K562 (cell line): ENCODE results near the gene INS. TPM values are rescaled to one million over a fixed set of nuclear protein-coding genes. Genes with fewer than 3 reads are reported as not detected.

Source experiments
- ATAC-seq: fragments of 200-7000 bp; cut with Tn5 transposase; 3 replicates; pipeline ENCODE4 v1.9.1; 2020; ENCODE audit warnings: moderate library complexity
- BruUV-seq: library from RNA; stranded (reverse); fragments of 400-500 nt; replicated peaks from 2 replicates; lab custom pipeline; 2021; lab: Mats Ljungman, UMichigan
- CTCF ChIA-PET: fragments of 300-600 bp; formaldehyde crosslinking; extraction: SDS; loops from one replicate; lab custom pipeline; 2021; ENCODE audit warnings: low intra/inter-chr PET ratio; lab: Yijun Ruan, JAX
- POLR2A ChIA-PET: fragments of 300-600, 350-650 bp; sonication (Branson Sonifier 250); formaldehyde crosslinking; extraction: SDS; loops from one replicate; lab custom pipeline; 2021; ENCODE audit warnings: antibody characterized with exemption, inconsistent platforms; lab: Yijun Ruan, JAX
- DNase-seq, 4 experiments: peaks; one replicate each; pipeline versions ENCODE4 v3.0.0 to v3.0.0-alpha.2; 2011 to 2018; ENCODE audit warnings: low spot score in 3 of 4, mixed read lengths in 3 of 4; ENCODE audit errors: extremely low read depth in 1 of 4
- FAIRE-seq: peaks from 2 replicates; lab custom pipeline; 2011; peaks lifted over from hg19 to GRCh38; lab: Jason Lieb, UNC
- H2AFZ ChIP-seq: 2 replicates; pipeline ENCODE4 v1.6.0; 2011; ENCODE audit warnings: low read depth, low read length, control low read depth, inconsistent platforms
- H3K27ac ChIP-seq: fragments of 200-600 bp; 3 replicates; pipeline ENCODE4 v1.8.0; 2011; ENCODE audit warnings: low read depth, mild to moderate bottlenecking, control low read depth, inconsistent platforms, low read length, moderate library complexity, mixed read lengths; ENCODE audit errors: extremely low read depth
- H3K27me3 ChIP-seq, 2 experiments: fragments of 300-600 bp in 1 of 2; 2 replicates in 1 of 2; 3 replicates in 1 of 2; pipeline versions ENCODE4 v1.6.0 to v1.8.0; 2011; ENCODE audit warnings: inconsistent platforms in 2 of 2, low read length in 2 of 2, mild to moderate bottlenecking in 1 of 2, mixed read lengths in 1 of 2, moderate library complexity in 1 of 2; ENCODE audit not compliant: control insufficient read depth in 2 of 2, insufficient read depth in 2 of 2
- H3K36me3 ChIP-seq: fragments of 300-600 bp; 3 replicates; pipeline ENCODE4 v1.8.0; 2011; ENCODE audit warnings: mild to moderate bottlenecking, low read length, inconsistent platforms; ENCODE audit not compliant: control insufficient read depth, insufficient read depth
- H3K4me1 ChIP-seq, 2 experiments: fragments of 200-600 bp in 1 of 2; replicated peaks in 1 of 2; 2 replicates in 1 of 2; 3 replicates in 1 of 2; pipeline versions ENCODE4 v1.5.1 to v1.8.0; 2011; ENCODE audit warnings: inconsistent platforms in 2 of 2, low read length in 2 of 2, mild to moderate bottlenecking in 1 of 2, mixed read lengths in 1 of 2, moderate library complexity in 1 of 2; ENCODE audit not compliant: control insufficient read depth in 2 of 2, insufficient read depth in 2 of 2
- H3K4me2 ChIP-seq: 2 replicates; pipeline ENCODE4 v1.6.1; 2011; ENCODE audit warnings: low read length, control low read depth, inconsistent platforms, mixed read lengths; ENCODE audit not compliant: insufficient read depth
- H3K4me3 ChIP-seq: fragments of 200-600 bp; sonication (generic), shearing (Covaris generic); 2 replicates; pipeline ENCODE4 v1.5.1; 2016; ENCODE audit warnings: control low read depth, inconsistent platforms
- H3K79me2 ChIP-seq: fragments of 200-600 bp; 3 replicates; pipeline ENCODE4 v1.8.0; 2011; ENCODE audit warnings: low read length, inconsistent platforms; ENCODE audit not compliant: control insufficient read depth, insufficient read depth
- H3K9ac ChIP-seq, 2 experiments: 2 replicates each; pipeline versions ENCODE4 v1.6.0 to v1.6.1; 2011; ENCODE audit warnings: low read depth in 2 of 2, low read length in 2 of 2, control low read depth in 1 of 2, inconsistent platforms in 1 of 2, mild to moderate bottlenecking in 1 of 2, mixed read lengths in 1 of 2; ENCODE audit not compliant: insufficient read depth in 1 of 2
- H3K9me1 ChIP-seq: one replicate; pipeline ENCODE4 v1.6.0; 2011; ENCODE audit warnings: inconsistent platforms, mild to moderate bottlenecking, low read length, moderate library complexity; ENCODE audit not compliant: control insufficient read depth, insufficient read depth
- H3K9me3 ChIP-seq: replicated peaks from 2 replicates; pipeline ENCODE4 v1.5.1; 2011; ENCODE audit warnings: low read depth, low read length, inconsistent platforms; ENCODE audit not compliant: control insufficient read depth, insufficient read depth
- H4K20me1 ChIP-seq: replicated peaks from 2 replicates; pipeline ENCODE4 v1.6.1; 2011; ENCODE audit warnings: low read length, inconsistent platforms, mixed read lengths; ENCODE audit not compliant: control insufficient read depth, insufficient read depth
- BHLHE40 ChIP-seq: IDR thresholded peaks from 2 replicates; pipeline ENCODE4 v1.6.1; 2011; ENCODE audit warnings: low read length, improper control_type of control experiment
- SIX5 ChIP-seq, 2 experiments: IDR thresholded peaks; 2 replicates each; pipeline ENCODE4 v1.6.1; 2011; ENCODE audit warnings: low read length in 2 of 2, borderline replicate concordance in 1 of 2, low read depth in 1 of 2, mild to moderate bottlenecking in 1 of 2, moderate library complexity in 1 of 2; ENCODE audit not compliant: insufficient read depth in 1 of 2
- SRF ChIP-seq, 2 experiments: fragments of 250-450, 450-650 bp in 1 of 2; sonication (Bioruptor Pico) in 1 of 2; sonication (generic) in 1 of 2; formaldehyde crosslinking; IDR thresholded peaks; 2 replicates each; pipeline versions ENCODE4 v1.5.0 to v1.5.1; 2020 to 2022; ENCODE audit warnings: mild to moderate bottlenecking in 1 of 2, missing genetic modification reagents in 1 of 2
- ZBTB12 ChIP-seq: fragments of 250-450 bp; sonication (Bioruptor Pico); IDR thresholded peaks from 2 replicates; pipeline ENCODE4 v1.4.0; 2020
- ZKSCAN1 ChIP-seq: fragments of 150-350 bp; IDR thresholded peaks from 2 replicates; pipeline ENCODE4 v1.6.1; 2016; ENCODE audit warnings: low read depth, low read length
- ZNF512 ChIP-seq: IDR thresholded peaks from 2 replicates; pipeline ENCODE4 v1.6.1; 2016; ENCODE audit warnings: missing genetic modification characterization, missing compliant biosample characterization
- ZNF695 ChIP-seq: fragments of 450-650 bp; formaldehyde crosslinking; IDR thresholded peaks from 2 replicates; pipeline ENCODE4 v1.4.0; 2020; ENCODE audit warnings: mild to moderate bottlenecking, moderate library complexity
- WGBS: fragments of 100-300 bp; shearing (Covaris generic); methylation state at CpG from one replicate; pipeline ENCODE4 v1.1.6; 2016; ENCODE audit warnings: low coverage, mixed read lengths; ENCODE audit not compliant: insufficient coverage; ENCODE audit errors: missing lambda C conversion rate; 5-methylcytosine and 5-hydroxymethylcytosine counted together
- in situ Hi-C: fragments of 300-500 bp; cut with MboI; formaldehyde crosslinking; loops from 4 replicates; pipeline ENCODE4 v1.15.0; 2018; ENCODE audit warnings: inconsistent platforms, mixed read lengths
- intact Hi-C: fragments of 100-400 bp; cut with micrococcal nuclease; formaldehyde crosslinking; loops from 2 replicates; pipeline ENCODE4 v1.14.2; 2022
- polyA plus RNA-seq, 8 experiments: library from polyadenylated mRNA; depleted of rRNA in 4 of 8; stranded (reverse) in 5 of 8; unstranded in 3 of 8; fragments of >200 nt; fragmentation: Nextera tagmentation in 2 of 8; fragmentation: Illumina TruSeq in 1 of 8; extraction: Ambion mirVana in 2 of 8; extraction: Trizol in 1 of 8; gene quantifications; 2 replicates each; pipeline versions ENCODE4 v1.2.1 to v1.2.3, GENCODE V29; 2011 to 2014; ENCODE audit warnings: inconsistent platforms in 1 of 8, missing spikeins in 1 of 8
- total RNA-seq, 7 experiments: library from RNA; depleted of rRNA in 6 of 7; stranded (reverse); fragments of >200 nt in 6 of 7; fragmentation: Illumina TruSeq in 2 of 7; extraction: Trizol in 2 of 7; gene quantifications; 2 replicates each; pipeline versions ENCODE4 v1.2.1 to v1.2.3, GENCODE V29; 2011 to 2021; ENCODE audit warnings: low replicate concordance in 1 of 7

INS gene
- total and polyA plus RNA-seq, 9 of the 15 experiments (the other 6 are each of a cell fraction or from before 2014, with no cell fraction given) = not detected

- Histone ChIP-seq H3K27me3 (peaks cover 9 to 43% of the 10 kb centered on the region in 2 experiments; a peak in 3 of 5 replicates), H2AFZ (no peak overlapping the region), H3K4me2 (no peak overlapping the region), H3K27ac (no peak overlapping the region), H3K9me1 (no peaks in the 10 kb centered on the region), H3K4me1 (peaks cover 0 to 27% of the 10 kb centered on the region in 2 experiments; a peak in 2 of 5 replicates), H3K36me3 (no peaks in the 10 kb centered on the region), H3K9ac (no peak overlapping the region), H3K4me3 (no peak overlapping the region), H3K79me2 (no peaks in the 10 kb centered on the region), H4K20me1 (no peaks in the 10 kb centered on the region), H3K9me3 (no peaks in the 10 kb centered on the region)
- intact Hi-C loops = no loop called here
- ATAC-seq (no peak), DNase-seq (no peak), FAIRE-seq (no peak)
- TF ChIP-seq SIX5 (IDR thresholded peaks at IDR 0.05; ENCODE audit: borderline replicate concordance in 1 of 2, insufficient read depth in 1 of 2, low read depth in 1 of 2, low read length in 2 of 2) (no peak), SRF (CRISPR knock-in tag; IDR thresholded peaks at IDR 0.05) (no peak), BHLHE40 (no peak), ZNF512 (no peak), ZNF695 (no peak), ZKSCAN1 (no peak), ZBTB12 (CRISPR knock-in tag) (no peak)
- no TSS peak for BruUV-seq
- in situ Hi-C loops = no loop called here
- CTCF ChIA-PET = interaction anchor here (0.7 kb wide), 1 partner anchor 189 kb away, joined by 3 read pairs; no protein-coding TSS in a partner anchor
- WGBS = 59% methylated on average over 49 of the region's 102 CpGs
- POLR2A ChIA-PET = no interaction called here
These were observed 20.3 kb downstream of the INS start for GRCh38 chr11:2140411-2141400.
